ENCODE results near the gene ITPA. TPM values are rescaled to one million over a fixed set of nuclear protein-coding genes. Genes with fewer than 3 reads are reported as not detected.

ITPA gene
- total RNA-seq, 1 experiment from 2014 or later = 42.5 TPM

DNA sequence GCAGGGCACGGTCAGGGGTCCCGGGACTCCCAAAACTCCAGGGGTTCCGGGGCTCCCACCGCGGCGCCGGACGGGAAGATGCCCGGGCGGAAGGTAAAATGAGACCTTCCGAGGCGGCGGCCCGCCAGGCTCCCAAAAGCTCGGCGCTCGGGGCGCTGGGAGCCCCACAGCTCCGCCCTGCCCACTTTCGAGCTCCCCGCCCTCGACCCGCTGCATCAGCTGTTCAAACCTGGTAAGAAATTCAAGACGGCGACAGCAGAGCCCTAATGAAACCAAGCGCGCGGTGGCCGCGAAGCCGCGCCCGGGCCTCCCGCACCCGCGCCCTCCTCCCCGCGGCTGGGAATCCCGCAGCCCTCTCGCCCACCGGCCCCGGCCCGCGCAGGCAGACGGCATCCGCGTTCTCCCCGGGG is 29.3 kb downstream of the ITPA start:
- CTCF ChIA-PET = no interaction called here
- TF ChIP-seq, protein P1, sequence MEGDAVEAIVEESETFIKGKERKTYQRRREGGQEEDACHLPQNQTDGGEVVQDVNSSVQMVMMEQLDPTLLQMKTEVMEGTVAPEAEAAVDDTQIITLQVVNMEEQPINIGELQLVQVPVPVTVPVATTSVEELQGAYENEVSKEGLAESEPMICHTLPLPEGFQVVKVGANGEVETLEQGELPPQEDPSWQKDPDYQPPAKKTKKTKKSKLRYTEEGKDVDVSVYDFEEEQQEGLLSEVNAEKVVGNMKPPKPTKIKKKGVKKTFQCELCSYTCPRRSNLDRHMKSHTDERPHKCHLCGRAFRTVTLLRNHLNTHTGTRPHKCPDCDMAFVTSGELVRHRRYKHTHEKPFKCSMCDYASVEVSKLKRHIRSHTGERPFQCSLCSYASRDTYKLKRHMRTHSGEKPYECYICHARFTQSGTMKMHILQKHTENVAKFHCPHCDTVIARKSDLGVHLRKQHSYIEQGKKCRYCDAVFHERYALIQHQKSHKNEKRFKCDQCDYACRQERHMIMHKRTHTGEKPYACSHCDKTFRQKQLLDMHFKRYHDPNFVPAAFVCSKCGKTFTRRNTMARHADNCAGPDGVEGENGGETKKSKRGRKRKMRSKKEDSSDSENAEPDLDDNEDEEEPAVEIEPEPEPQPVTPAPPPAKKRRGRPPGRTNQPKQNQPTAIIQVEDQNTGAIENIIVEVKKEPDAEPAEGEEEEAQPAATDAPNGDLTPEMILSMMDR (IDR thresholded peaks at IDR 0.05; ENCODE audit: unreplicated experiment) = no peak
- peaks cover 21% of the 10 kb centered on the region for H3K27me3 Mint-ChIP-seq (ENCODE audit: unreplicated experiment)
- H3K4me3 Mint-ChIP-seq (ENCODE audit: low read depth, unreplicated experiment) = peak overlapping the region; percentile 90
- H3K27ac Mint-ChIP-seq (ENCODE audit: unreplicated experiment) = no peak overlapping the region
- peaks cover 31% of the 10 kb centered on the region for H3K36me3 Mint-ChIP-seq (ENCODE audit: insufficient read depth, unreplicated experiment)
- DNase-seq = peak; percentile 42
- BruUV-seq (replicated peaks) = no TSS peak
- intact Hi-C loops (cut with micrococcal nuclease; ENCODE audit: unreplicated experiment) = no loop called here
- no peaks in the 10 kb centered on the region for H3K9me3 Mint-ChIP-seq (ENCODE audit: low read depth, unreplicated experiment)
- H3K4me1 Mint-ChIP-seq (ENCODE audit: low read depth, unreplicated experiment) = peaks cover 22% of the 10 kb centered on the region

DNA sequence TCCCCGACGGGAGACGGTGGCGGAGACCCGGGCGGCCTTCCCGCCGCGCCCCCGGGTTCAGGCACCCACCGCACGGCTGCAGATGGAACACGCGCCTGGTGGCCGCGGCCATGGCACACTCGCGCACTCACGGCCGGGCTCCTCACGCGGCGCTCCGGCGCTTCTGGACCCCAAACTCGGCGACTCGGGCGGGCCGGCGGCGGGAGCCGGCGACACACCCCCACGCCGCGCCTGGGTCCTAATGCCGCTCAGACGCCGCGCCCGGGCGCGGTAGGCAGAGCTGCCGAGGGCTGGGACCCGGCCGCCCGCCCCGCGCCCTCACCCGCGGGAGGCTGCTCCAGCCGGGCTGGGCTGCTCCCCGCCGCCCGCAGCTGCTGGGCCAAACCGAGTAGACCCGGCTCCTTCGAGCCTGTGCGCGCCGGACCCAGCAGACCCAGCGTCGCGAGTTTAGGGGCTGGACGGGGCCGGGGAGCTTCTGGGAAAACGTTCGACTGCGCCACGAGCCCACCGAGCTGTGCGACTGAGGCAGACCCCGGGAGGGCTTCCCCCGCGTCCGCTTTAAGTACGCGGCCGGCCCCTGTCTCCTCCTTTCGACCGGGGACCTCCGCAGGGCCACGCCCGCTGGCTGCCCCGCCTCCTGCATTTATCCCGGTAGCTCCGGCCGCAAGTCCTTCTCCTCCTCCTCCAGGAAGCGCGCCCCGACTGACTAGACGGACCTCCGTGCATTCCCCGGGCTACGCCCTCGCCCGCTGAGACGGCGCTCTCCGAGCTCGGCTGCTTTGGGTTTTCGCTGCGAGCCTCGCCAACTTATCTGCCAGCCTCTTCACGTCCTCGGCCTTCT is 29.9 kb downstream of the ITPA start, which contains the start of gene SLC4A11:
Gene SLC4A11, minus strand, starts transcription at position 165 of the 841 bp plus-strand sequence. Its CDS starts 53 bp downstream, at position 112.
- Mint-ChIP-seq H3K9me3 (ENCODE audit: low read depth, unreplicated experiment) (no peaks in the 10 kb centered on the region), H3K27ac (ENCODE audit: unreplicated experiment) (peak within 1 kb of the TSS; percentile 54), H3K27me3 (ENCODE audit: unreplicated experiment) (peaks cover 21% of the 10 kb centered on the region), H3K4me1 (ENCODE audit: low read depth, unreplicated experiment) (peaks cover 22% of the 10 kb centered on the region), H3K4me3 (ENCODE audit: low read depth, unreplicated experiment) (peak within 1 kb of the TSS; percentile 90), H3K36me3 (ENCODE audit: insufficient read depth, unreplicated experiment) (peaks cover 31% of the 10 kb centered on the region)
- CTCF ChIA-PET = interaction anchor here (0.7 kb wide), 1 partner anchor 18 kb away, joined by 3 read pairs; no protein-coding TSS in a partner anchor
- TF ChIP-seq, protein P1 (IDR thresholded peaks at IDR 0.05; ENCODE audit: unreplicated experiment) = no peak
- intact Hi-C loops (cut with micrococcal nuclease; ENCODE audit: unreplicated experiment) = no loop called here
- BruUV-seq (replicated peaks) = no TSS peak
- peak; percentile 70 for DNase-seq

DNA sequence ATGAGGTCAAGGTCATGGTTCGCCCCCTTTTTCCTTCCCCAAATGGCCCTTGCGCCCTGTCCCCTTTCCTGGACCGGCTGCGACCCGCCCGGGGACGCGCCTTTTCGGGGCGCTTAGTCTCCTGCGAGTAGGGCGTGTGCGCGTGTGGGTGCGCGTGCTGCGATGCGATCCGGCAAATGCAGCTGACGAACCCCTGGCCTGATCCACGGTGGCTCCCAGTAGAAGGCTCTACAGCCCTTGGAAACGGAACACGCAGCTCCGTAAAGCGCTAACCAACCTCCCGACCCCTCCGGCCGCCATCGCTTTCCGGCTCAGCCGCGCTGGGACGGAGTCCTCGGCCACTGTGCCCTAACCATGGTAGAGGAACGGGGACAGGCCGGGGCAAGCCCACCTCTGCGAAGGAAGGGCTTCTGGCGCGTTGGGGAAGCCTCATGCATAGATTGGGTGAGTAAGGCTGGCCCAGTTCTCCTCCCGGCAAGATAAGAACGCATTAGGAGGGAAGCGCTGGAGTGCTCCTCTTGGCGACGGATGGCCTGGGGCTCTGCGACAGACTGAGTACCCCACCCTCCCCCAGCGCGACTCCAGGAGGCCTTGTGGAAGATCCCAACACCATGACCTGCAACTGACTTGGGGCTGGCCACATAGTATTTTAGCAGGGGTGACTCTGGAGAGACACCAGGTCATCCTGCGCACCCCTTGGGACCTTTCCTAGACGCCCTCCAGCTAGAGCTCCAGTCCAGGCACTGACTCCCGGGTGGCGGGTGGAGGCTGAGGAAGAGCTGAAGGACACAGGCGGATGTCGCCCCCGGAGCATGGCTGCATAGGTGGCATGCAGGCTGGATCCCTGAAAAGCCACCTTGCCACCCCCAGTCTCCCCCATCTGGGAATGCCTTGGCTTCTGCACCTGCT is 30.8 kb downstream of the ITPA start:
- intact Hi-C loops (cut with micrococcal nuclease; ENCODE audit: unreplicated experiment) = no loop called here

More for the DNA sequence above, 30.8 kb downstream of the ITPA start:
- Mint-ChIP-seq H3K36me3 (ENCODE audit: insufficient read depth, unreplicated experiment) (peaks cover 31% of the 10 kb centered on the region), H3K9me3 (ENCODE audit: low read depth, unreplicated experiment) (no peaks in the 10 kb centered on the region), H3K4me1 (ENCODE audit: low read depth, unreplicated experiment) (peaks cover 19% of the 10 kb centered on the region), H3K27ac (ENCODE audit: unreplicated experiment) (peak overlapping the region; percentile 54), H3K4me3 (ENCODE audit: low read depth, unreplicated experiment) (peak overlapping the region; percentile 90), H3K27me3 (ENCODE audit: unreplicated experiment) (peaks cover 21% of the 10 kb centered on the region)
- TF ChIP-seq, protein P1 (IDR thresholded peaks at IDR 0.05; ENCODE audit: unreplicated experiment) = no peak
- BruUV-seq (replicated peaks) = no TSS peak
- CTCF ChIA-PET = no interaction called here
- no peak for DNase-seq

All from Calu3 (cell line).